Stimulated activated CD4-positive, alpha-beta T cell treated with anti-CD3 and anti-CD28 coated beads, TNF-alpha, amount 100 ng/mL, for 4 hours (primary cell): ENCODE data around the gene PTH2R.
"Not testable (repeated sequence)": the region's sequence is repeated elsewhere in the genome, so short reads cannot be mapped to it uniquely, and the experiment has no call there.

ENCODE experiments used
- DNase-seq, 3 experiments: peaks; one replicate each; pipeline ENCODE4 v3.0.0-alpha.2; 2020; ENCODE audit warnings: low read depth in 3 of 3

Gene PTH2R

DNA sequence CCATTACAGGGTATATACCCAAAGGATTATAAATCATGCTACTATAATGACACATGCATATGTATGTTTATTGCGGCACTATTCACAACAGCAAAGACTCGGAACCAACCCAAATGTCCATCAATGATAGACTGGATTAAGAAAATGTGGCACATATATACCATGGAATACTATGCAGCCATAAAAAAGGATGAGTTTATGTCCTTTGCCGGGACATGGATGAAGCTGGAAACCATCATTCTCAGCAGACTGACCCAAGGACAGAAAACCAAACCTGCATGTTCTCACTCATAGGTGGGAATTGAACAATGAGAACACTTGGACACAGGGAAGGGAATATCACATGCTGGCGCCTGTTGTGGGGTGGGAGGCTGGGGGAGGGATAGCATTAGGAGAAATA, 9.8 kb upstream of the PTH2R start:
- DNase-seq, result not testable (repeated sequence)

GRCh38 chr2:208399201-208399600, 7.4 kb upstream of the PTH2R start:
- DNase-seq, result no peak

GRCh38 chr2:208407667-208408066, 1.1 kb downstream of the PTH2R start:
- no peak for DNase-seq

DNA sequence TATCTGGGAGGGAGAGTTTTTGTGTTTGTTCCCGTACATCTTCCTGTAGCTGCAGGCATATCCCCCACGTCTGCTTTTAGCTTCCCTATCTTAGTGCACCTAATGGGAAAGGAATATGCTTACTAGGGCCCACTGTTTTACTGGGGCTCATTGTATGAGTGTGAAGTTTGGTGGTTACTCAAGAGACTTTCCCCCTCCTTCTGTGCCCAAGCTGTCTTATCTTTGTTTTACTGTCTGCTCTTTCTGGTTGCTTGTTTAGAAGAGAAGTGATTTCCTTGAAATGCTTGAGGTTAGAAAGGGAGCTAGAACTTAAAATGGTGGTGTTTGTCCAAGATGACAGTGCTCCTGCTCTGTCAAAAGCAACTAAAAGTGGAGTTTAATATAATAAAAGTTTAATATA, 7.3 kb downstream of the PTH2R start:
- no peak for DNase-seq

- DNase-seq, result no peak
Observed at GRCh38 chr2:208415255-208415654, 8.7 kb downstream of the PTH2R start.

DNA sequence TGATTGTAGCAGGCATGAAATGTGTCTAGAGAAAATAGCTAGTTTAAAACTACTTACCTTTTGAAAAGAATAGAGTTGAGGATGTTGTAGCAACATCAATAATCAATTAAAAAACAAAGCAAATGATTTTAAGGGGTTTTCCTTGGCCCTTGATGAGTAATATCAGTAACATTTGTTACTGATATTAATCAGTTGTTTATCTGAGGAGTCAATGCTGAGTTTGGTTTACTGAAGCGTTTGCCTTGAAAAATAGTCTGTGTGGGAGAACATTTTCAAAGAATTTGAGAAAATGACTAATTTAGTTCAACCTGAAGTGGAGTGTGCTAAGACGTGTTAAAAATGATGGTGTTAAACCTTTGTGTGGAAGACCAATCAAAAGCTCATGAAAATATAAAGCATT, 9.3 kb downstream of the PTH2R start:
- DNase-seq, result no peak

DNA sequence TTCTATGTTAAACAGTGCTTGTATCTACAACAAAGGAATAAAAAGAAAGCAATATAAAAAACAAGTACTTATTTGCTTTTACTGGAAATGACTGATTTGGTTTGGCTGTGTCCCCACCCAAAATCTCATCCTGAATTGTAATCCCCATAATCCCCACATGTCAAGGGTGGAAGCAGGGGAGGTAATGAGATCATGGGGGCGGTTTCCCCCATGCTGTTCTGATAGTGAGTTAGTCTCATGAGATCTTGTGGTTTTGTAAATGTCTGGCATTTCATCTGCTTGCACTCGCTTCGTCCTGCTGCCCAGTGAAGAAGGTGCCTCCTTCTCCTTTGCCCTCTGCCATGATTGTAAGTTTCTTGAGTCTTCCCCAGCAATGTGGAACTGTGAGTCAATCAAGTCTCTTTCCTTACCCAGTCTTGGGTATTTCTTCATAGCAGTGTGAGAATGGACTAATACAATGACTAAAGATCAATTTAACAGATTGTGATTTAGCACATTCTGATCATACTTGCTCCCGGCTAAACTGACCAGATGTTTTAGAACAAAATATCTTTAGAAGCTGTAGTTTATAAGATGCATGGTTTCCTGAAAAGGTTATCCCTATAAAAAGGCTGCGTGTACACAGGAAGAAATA, 19.9 kb downstream of the PTH2R start:
- DNase-seq, result no peak

DNA sequence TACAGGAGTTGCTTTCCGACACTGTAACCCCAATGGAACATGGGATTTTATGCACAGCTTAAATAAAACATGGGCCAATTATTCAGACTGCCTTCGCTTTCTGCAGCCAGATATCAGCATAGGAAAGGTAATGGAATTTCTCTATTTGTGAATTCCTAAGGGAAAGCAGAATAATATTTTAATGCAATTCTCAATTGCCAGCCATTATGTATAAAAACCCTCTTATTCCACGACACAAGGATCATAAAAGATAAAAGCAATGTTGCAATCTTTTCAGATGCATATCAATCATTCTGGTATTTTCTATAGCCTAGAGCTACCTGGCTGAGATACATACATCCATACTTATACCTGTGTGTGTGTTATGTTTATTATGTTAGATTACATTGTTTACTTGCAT, 31.2 kb downstream of the PTH2R start:
- no peak for DNase-seq

DNA sequence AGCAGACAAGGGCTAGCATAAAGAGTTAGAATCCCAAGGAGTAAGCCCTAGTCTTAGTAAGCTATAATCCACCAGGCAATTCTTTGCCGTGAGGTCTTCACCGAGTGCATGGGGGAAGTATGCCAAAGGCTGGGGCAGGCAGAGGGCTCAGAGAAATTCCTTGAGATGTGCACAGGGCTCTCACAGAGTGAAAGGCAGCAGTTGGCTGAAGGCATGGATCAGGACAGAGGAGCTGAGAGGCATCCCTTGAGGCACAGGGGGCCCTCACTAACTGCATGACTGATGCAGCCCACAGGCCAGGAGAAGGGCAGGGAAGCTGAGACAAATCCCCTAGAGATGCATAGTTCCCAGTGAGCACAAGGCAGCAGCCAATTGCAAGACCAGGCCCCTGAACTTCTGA, 34.1 kb downstream of the PTH2R start:
- DNase-seq, result no peak

- DNase-seq, result no peak
Observed at GRCh38 chr2:208441951-208442350, 35.4 kb downstream of the PTH2R start.

DNA sequence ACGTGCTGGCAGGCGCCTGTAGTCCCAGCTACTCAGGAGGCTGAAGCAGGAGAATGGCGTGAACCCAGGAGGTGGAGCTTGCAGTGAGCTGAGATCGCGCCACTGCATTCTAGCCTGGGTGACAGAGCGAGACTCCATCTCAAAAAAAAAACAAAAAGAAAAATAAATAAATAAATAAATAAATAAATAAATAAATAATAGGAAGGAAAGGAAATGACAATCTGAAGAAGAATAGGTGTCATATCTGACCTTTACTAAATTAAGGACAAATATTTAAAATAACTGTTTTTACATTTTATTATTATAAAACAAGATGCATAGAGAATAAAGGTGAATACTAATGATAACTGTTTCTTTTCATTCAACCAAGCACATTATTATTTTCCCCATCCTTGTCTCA, 40.9 kb downstream of the PTH2R start:
- not testable (repeated sequence) for DNase-seq

GRCh38 chr2:208451061-208451460, 44.5 kb downstream of the PTH2R start:
- no peak for DNase-seq

DNA sequence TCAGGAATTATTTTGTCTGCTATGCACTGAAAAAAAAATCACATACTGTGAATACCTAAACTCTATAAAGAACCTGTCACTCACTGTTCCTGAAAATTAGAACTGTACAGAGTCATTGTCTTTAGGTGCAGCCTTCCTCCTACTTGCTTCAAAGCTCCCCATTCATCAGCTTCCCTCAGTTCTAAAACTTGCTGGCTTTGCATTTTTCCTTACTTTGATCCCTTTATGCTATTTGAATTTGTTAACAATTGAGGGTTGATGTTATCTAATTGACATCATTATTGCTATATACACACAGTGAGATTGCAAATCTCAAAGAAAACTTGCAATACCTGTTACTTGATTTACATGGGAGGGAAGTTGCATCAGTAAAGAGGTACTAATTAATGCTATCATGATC, 48.3 kb downstream of the PTH2R start:
- DNase-seq, result no peak

GRCh38 chr2:208463721-208464120, 57.1 kb downstream of the PTH2R start:
- no peak for DNase-seq

- DNase-seq, result no peak
Observed at GRCh38 chr2:208464205-208464604, 57.6 kb downstream of the PTH2R start.

GRCh38 chr2:208466151-208466919, 59.7 kb downstream of the PTH2R start:
- DNase-seq, result no peak

DNA sequence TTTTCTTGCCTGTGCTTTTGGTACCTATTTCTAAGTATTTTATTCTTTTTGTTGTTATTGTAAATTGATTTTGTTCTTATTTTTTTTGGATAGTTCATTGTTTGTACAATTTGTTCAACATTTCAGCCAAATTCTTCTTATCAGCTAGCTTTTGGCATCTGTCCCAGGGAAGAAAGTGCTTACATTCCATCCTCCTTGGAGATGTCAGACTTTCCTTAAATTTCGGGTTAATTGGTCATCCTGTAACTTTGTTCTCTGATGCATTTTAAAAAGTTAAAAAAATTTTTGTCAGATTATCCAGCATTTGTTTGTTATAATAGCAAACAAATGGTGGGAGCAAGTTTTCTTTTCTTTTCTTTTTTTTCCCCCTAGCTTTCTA, 60.3 kb downstream of the PTH2R start:
- no peak for DNase-seq

- DNase-seq, result no peak
Observed at GRCh38 chr2:208467564-208467963, 61.0 kb downstream of the PTH2R start.

DNA sequence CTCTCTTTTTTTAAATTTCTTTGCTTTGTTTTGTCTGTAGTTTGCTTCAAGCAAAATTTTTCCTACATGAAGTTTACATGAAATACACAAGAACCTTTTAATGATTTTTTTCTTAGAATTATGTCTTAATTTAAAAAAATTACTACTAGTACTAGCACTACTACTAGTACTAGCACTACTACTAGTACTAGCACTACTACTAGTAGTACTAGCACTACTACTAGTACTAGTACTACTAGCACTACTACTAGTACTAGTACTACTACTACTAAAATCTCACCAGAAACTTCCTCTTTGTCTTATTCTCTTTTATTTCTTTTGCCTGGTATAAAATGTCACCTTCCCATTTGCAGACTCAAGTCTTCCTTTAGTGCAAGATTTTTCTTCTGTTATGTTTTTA, 71.1 kb downstream of the PTH2R start:
- no peak for DNase-seq

DNA sequence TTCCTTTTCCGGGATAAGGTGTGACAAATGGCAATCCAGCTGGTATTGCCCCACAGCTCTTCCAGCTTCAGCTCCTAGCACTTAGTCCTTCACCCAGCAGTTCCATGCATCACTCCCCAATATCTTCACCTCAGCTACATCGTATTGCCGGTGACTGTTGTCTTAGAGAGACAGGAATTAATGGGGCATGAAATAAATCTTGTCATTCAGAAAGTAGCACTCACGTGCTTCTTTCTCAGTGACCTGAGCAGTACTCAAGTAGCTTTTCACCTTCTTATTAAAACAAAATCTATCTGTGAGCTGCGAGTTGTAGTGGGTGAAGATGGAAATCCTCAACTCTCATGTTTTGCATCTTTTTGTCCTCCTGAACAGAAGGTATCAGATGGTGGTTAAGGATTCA, 72.8 kb downstream of the PTH2R start:
- DNase-seq, result no peak

DNA sequence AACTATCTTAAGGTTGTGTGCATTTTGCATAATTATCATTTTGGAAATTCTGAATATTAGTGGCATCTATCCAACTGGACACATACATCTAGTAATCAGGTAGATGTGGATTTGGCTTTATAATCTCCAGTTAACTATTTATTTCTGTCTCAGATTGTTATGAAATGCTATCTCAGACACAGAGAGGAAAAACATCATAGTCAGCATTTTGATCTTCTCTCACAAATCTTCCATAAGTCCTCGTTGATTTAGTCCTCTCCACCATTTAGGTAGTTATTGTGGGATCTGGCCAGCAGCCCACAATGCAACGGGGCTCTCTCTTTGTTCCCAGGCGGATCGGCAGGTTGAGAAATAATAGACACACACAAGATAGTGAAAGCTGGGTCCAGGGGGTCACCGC, 75.4 kb downstream of the PTH2R start:
- DNase-seq, result not testable (repeated sequence)

GRCh38 chr2:208482453-208483015, 75.9 kb downstream of the PTH2R start:
- DNase-seq, result not testable (repeated sequence)

DNA sequence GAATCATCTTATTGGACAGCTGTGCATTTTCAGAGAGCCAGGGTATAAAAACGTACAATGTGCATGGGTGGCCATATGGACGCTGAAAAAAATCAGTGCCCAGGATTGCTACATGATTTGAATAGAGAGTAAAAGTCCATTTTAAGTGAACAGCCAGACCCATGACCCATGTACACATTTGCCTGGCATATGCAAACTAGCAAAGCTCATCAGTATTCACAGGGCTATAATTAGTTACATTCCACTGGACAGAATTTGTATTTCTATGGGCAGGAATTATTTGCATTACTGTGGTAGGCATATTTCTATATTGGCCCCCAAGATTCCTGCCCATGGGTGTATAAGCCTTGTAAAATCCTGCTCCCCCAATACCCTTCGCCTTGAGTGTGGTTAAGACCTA, 78.8 kb downstream of the PTH2R start:
- no peak for DNase-seq
